Measurements from ENCODE around the gene TSPEAR. TPM values are rescaled to one million over a fixed set of nuclear protein-coding genes. Genes with fewer than 3 reads are reported as not detected.

The TSPEAR gene
- total RNA-seq, 1 experiment from 2014 or later = not detected

GRCh38 chr21:44524414-44525371 lies 186.7 kb downstream of the TSPEAR start:
- DNase-seq (ENCODE audit: unreplicated experiment) = no peak
- no peak overlapping the region for H3K27ac Mint-ChIP-seq (ENCODE audit: low read depth, unreplicated experiment)
- intact Hi-C loops (cut with micrococcal nuclease) = no loop called here
- peaks cover 7% of the 10 kb centered on the region for H3K27me3 Mint-ChIP-seq (ENCODE audit: insufficient read depth, unreplicated experiment)
- no peaks in the 10 kb centered on the region for H3K9me3 Mint-ChIP-seq (ENCODE audit: unreplicated experiment)
- H3K4me3 Mint-ChIP-seq (ENCODE audit: unreplicated experiment) = no peak overlapping the region
- CTCF ChIA-PET = interaction anchor here (0.7 kb wide), 1 partner anchor 12 kb away, joined by 3 read pairs; no protein-coding TSS in a partner anchor
- no peaks in the 10 kb centered on the region for H3K36me3 Mint-ChIP-seq (ENCODE audit: insufficient read depth, unreplicated experiment)
- POLR2A ChIA-PET = no interaction called here
- no TSS peak for BruUV-seq (replicated peaks)
- no peaks in the 10 kb centered on the region for H3K4me1 Mint-ChIP-seq (ENCODE audit: insufficient read depth, unreplicated experiment)
- TF ChIP-seq, protein P1, sequence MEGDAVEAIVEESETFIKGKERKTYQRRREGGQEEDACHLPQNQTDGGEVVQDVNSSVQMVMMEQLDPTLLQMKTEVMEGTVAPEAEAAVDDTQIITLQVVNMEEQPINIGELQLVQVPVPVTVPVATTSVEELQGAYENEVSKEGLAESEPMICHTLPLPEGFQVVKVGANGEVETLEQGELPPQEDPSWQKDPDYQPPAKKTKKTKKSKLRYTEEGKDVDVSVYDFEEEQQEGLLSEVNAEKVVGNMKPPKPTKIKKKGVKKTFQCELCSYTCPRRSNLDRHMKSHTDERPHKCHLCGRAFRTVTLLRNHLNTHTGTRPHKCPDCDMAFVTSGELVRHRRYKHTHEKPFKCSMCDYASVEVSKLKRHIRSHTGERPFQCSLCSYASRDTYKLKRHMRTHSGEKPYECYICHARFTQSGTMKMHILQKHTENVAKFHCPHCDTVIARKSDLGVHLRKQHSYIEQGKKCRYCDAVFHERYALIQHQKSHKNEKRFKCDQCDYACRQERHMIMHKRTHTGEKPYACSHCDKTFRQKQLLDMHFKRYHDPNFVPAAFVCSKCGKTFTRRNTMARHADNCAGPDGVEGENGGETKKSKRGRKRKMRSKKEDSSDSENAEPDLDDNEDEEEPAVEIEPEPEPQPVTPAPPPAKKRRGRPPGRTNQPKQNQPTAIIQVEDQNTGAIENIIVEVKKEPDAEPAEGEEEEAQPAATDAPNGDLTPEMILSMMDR (IDR thresholded peaks at IDR 0.05; ENCODE audit: unreplicated experiment) = no peak

DNA sequence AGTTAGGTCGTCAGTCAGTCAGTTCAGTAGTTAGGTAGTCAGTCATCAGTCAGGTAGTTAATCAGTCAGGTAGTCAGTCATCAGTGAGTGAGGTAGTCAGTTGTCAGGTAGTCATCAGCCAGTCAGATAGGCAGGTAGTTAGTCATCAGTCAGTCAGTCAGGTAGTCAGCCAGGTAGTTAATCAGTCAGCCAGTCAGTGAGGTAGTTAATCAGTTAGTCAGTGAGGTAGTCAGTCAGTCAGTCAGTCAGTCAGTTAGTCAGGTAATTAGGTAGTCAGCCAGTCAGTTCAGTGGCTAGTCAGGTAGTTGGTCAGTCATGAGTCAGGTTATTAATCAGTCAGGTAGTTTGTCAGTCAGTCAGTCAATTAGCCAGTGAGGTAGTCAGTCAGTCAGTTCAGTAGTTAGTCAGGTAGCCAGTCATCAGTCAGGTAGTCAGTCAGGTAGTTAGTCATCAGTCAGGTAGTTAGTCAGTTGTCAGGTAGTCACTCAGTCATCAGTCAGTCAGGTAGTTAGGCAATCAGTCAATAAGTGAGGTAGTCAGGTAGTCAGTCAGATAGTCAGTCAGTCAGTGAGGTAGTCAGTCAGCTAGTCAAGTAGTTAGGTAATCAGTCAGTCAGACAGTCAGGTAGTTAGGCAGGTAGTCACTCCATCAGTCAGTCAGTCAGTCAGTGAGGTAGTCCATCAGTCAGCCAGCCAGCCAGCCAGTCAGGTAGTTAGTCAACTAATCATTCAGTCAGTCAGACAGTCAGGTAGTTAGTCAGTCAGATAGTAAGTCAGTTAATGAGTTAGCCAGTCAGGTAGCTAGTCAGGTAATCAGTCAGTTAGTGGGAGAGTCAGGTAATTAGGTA lies 187.6 kb downstream of the TSPEAR start:
- POLR2A ChIA-PET = no interaction called here
- no peaks in the 10 kb centered on the region for H3K9me3 Mint-ChIP-seq (ENCODE audit: unreplicated experiment)
- H3K27ac Mint-ChIP-seq (ENCODE audit: low read depth, unreplicated experiment) = no peak overlapping the region
- no peak overlapping the region for H3K4me3 Mint-ChIP-seq (ENCODE audit: unreplicated experiment)
- TF ChIP-seq, protein P1 (IDR thresholded peaks at IDR 0.05; ENCODE audit: unreplicated experiment) = no peak
- no peaks in the 10 kb centered on the region for H3K36me3 Mint-ChIP-seq (ENCODE audit: insufficient read depth, unreplicated experiment)
- DNase-seq (ENCODE audit: unreplicated experiment) = no peak
- CTCF ChIA-PET = interaction anchor here (0.7 kb wide), 1 partner anchor 13 kb away, joined by 3 read pairs; no protein-coding TSS in a partner anchor
- intact Hi-C loops (cut with micrococcal nuclease) = no loop called here
- H3K27me3 Mint-ChIP-seq (ENCODE audit: insufficient read depth, unreplicated experiment) = peaks cover 16% of the 10 kb centered on the region
- no peaks in the 10 kb centered on the region for H3K4me1 Mint-ChIP-seq (ENCODE audit: insufficient read depth, unreplicated experiment)
- no TSS peak for BruUV-seq (replicated peaks)

GRCh38 chr21:44522753-44523204 lies 188.6 kb downstream of the TSPEAR start:
- DNase-seq (ENCODE audit: unreplicated experiment) = no peak
- BruUV-seq (replicated peaks) = no TSS peak
- ChIA-PET CTCF (no interaction called here), POLR2A (no interaction called here)
- Mint-ChIP-seq H3K36me3 (ENCODE audit: insufficient read depth, unreplicated experiment) (no peaks in the 10 kb centered on the region), H3K4me1 (ENCODE audit: insufficient read depth, unreplicated experiment) (no peaks in the 10 kb centered on the region), H3K27ac (ENCODE audit: low read depth, unreplicated experiment) (no peak overlapping the region), H3K27me3 (ENCODE audit: insufficient read depth, unreplicated experiment) (peaks cover 16% of the 10 kb centered on the region), H3K9me3 (ENCODE audit: unreplicated experiment) (no peaks in the 10 kb centered on the region), H3K4me3 (ENCODE audit: unreplicated experiment) (no peak overlapping the region)
- intact Hi-C loops (cut with micrococcal nuclease) = no loop called here
- TF ChIP-seq, protein P1 (IDR thresholded peaks at IDR 0.05; ENCODE audit: unreplicated experiment) = no peak
